Measurements from ENCODE around the gene EBF4. TPM values are rescaled to one million over a fixed set of nuclear protein-coding genes. Genes with fewer than 3 reads are reported as not detected.
"Not testable (repeated sequence)": the region's sequence is repeated elsewhere in the genome, so short reads cannot be mapped to it uniquely, and the experiment has no call there.

Gene EBF4
- total RNA-seq, 2 donors from 2014 or later, result 14.8 to 31.4 TPM

- DNase-seq (ENCODE audit: low spot score), result peak; percentile 47
- H3K4me3 Mint-ChIP-seq, result no peak overlapping the region
- no peaks in the 10 kb centered on the region for H3K9me3 Mint-ChIP-seq
Observed at GRCh38 chr20:2690213-2690612, 2.4 kb upstream of the EBF4 start.

DNA sequence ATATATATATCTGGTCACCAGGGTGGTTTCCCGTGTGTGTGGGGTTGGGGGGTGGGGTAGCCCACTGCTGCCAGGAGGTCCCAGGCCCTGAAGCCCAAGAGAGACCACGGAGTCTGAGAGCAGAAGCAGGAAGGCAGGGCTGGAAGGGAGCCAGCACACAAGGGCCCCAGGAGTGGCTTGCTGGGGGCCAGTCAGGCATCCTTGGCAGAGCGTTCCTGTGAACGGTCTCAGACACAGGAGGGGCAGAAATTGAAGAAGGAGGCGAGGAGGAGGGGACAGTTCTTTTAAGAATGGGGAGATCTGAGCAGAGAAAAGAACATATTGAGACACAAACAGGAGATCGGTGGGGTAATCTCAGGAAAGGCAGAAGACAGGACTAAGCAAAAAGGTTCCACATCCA, 1.9 kb upstream of the EBF4 start:
- DNase-seq (ENCODE audit: low spot score) (peak; percentile 28), ATAC-seq (no peak)
- no peaks in the 10 kb centered on the region for H3K36me3 Mint-ChIP-seq
- peak overlapping the region; percentile 51 to 76 for H3K27ac Mint-ChIP-seq
- H3K4me3 Mint-ChIP-seq, result peak overlapping the region; percentile 93
- peaks cover 15 to 16% of the 10 kb centered on the region in 2 donors for H3K27me3 Mint-ChIP-seq
- peaks cover 39% of the 10 kb centered on the region in 2 donors for H3K4me1 Mint-ChIP-seq (ENCODE audit: low read depth in 2 of 2)
- no peaks in the 10 kb centered on the region for H3K9me3 Mint-ChIP-seq

More at GRCh38 chr20:2690213-2690612, 2.4 kb upstream of the EBF4 start:
- H3K36me3 Mint-ChIP-seq, result no peaks in the 10 kb centered on the region
- no peak for ATAC-seq
- H3K4me1 Mint-ChIP-seq (ENCODE audit: low read depth in 2 of 2), result peaks cover 38 to 39% of the 10 kb centered on the region in 2 donors
- peak overlapping the region in 1 of 2 donors; percentile 62 for H3K27ac Mint-ChIP-seq
- H3K27me3 Mint-ChIP-seq, result peaks cover 11 to 12% of the 10 kb centered on the region in 2 donors

DNA sequence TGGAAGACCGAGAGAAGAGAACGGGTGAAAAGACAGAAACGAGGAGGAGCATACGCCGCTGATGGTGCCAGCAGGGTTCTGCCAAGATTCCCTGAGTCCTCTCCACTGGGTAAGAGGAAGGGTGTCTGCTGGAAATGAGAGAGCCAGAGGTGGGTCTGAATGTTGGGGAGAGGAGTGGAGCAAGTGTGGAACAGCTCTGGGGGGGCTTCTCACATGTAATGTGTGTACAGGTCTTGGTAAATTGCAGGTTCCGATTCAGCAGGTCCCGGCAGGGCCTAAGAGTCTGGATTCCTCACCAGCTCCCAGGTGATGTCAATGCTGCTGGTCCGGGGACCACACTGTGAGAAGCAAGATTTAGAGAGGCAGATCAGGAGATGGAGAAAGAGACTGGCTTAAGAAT, 1.5 kb upstream of the EBF4 start:
- H3K4me3 Mint-ChIP-seq, result peak overlapping the region; percentile 93
- peak overlapping the region; percentile 51 to 76 for H3K27ac Mint-ChIP-seq
- H3K9me3 Mint-ChIP-seq, result no peaks in the 10 kb centered on the region
- ATAC-seq, result no peak
- H3K4me1 Mint-ChIP-seq (ENCODE audit: low read depth in 2 of 2), result peaks cover 39 to 42% of the 10 kb centered on the region in 2 donors
- H3K27me3 Mint-ChIP-seq, result peaks cover 18 to 20% of the 10 kb centered on the region in 2 donors
- H3K36me3 Mint-ChIP-seq, result no peaks in the 10 kb centered on the region
- DNase-seq (ENCODE audit: low spot score), result no peak

- Mint-ChIP-seq H3K27ac (peak overlapping the region; percentile 51 to 76), H3K9me3 (no peaks in the 10 kb centered on the region), H3K4me1 (ENCODE audit: low read depth in 2 of 2) (peaks cover 39 to 42% of the 10 kb centered on the region in 2 donors), H3K4me3 (peak overlapping the region; percentile 93), H3K36me3 (no peaks in the 10 kb centered on the region), H3K27me3 (peaks cover 18 to 22% of the 10 kb centered on the region in 2 donors)
- ATAC-seq (no peak), DNase-seq (ENCODE audit: low spot score) (peak; percentile 44)
Observed at GRCh38 chr20:2691663-2692035, 931 bp upstream of the EBF4 start.

GRCh38 chr20:2692886-2693285, 306 bp downstream of the EBF4 start:
- no peak overlapping the region for H3K4me3 Mint-ChIP-seq
- no peaks in the 10 kb centered on the region for H3K36me3 Mint-ChIP-seq
- ATAC-seq (peak in 1 of 2 donors; percentile 5), DNase-seq (ENCODE audit: low spot score) (no peak)
- peaks cover 32 to 37% of the 10 kb centered on the region in 2 donors for H3K4me1 Mint-ChIP-seq (ENCODE audit: low read depth in 2 of 2)
- no peaks in the 10 kb centered on the region for H3K9me3 Mint-ChIP-seq
- peaks cover 18 to 22% of the 10 kb centered on the region in 2 donors for H3K27me3 Mint-ChIP-seq
- no peak overlapping the region for H3K27ac Mint-ChIP-seq

- H3K4me3 Mint-ChIP-seq, result peak overlapping the region; percentile 27
- no peaks in the 10 kb centered on the region for H3K9me3 Mint-ChIP-seq
- peaks cover 27 to 32% of the 10 kb centered on the region in 2 donors for H3K4me1 Mint-ChIP-seq (ENCODE audit: low read depth in 2 of 2)
- H3K36me3 Mint-ChIP-seq, result no peaks in the 10 kb centered on the region
- ATAC-seq, result peak; percentile 73 to 84
- DNase-seq (ENCODE audit: low spot score), result peak; percentile 79
- H3K27me3 Mint-ChIP-seq, result peaks cover 18 to 22% of the 10 kb centered on the region in 2 donors
- H3K27ac Mint-ChIP-seq, result no peak overlapping the region
Observed at GRCh38 chr20:2693286-2694007, 867 bp downstream of the EBF4 start.

GRCh38 chr20:2694008-2694471, 1.5 kb downstream of the EBF4 start:
- peaks cover 24 to 28% of the 10 kb centered on the region in 2 donors for H3K4me1 Mint-ChIP-seq (ENCODE audit: low read depth in 2 of 2)
- no peak overlapping the region for H3K27ac Mint-ChIP-seq
- no peaks in the 10 kb centered on the region for H3K9me3 Mint-ChIP-seq
- peaks cover 18 to 22% of the 10 kb centered on the region in 2 donors for H3K27me3 Mint-ChIP-seq
- peak overlapping the region; percentile 27 for H3K4me3 Mint-ChIP-seq
- DNase-seq (ENCODE audit: low spot score), result no peak
- no peaks in the 10 kb centered on the region for H3K36me3 Mint-ChIP-seq
- no peak for ATAC-seq

DNA sequence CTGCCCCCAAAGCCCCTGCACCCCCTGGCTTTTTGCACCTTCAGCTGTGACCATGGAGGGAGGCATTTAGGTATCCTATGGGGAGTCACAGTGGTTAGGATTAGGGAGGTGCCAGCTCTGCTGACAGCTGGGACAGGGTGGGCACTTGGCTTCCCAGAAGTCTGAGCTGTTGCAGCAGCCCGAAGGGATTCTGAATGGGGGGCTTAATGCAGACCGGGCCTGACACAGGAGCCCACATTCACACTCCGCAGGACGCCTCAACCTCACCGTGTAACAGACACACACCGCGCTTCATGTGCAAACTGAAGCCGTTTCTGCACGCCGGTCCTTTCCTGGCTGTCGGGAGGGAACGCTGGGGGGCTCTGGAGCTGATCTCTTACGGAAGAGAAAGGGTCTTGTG, 1.9 kb downstream of the EBF4 start:
- ATAC-seq, result no peak
- H3K27me3 Mint-ChIP-seq, result peaks cover 18 to 22% of the 10 kb centered on the region in 2 donors
- no peaks in the 10 kb centered on the region for H3K9me3 Mint-ChIP-seq
- H3K36me3 Mint-ChIP-seq, result no peaks in the 10 kb centered on the region
- H3K4me3 Mint-ChIP-seq, result peak overlapping the region; percentile 72
- no peak overlapping the region for H3K27ac Mint-ChIP-seq
- peaks cover 20 to 25% of the 10 kb centered on the region in 2 donors for H3K4me1 Mint-ChIP-seq (ENCODE audit: low read depth in 2 of 2)
- DNase-seq (ENCODE audit: low spot score), result peak; percentile 37

GRCh38 chr20:2695206-2695983, 2.8 kb downstream of the EBF4 start:
- Mint-ChIP-seq H3K27me3 (peaks cover 21 to 22% of the 10 kb centered on the region in 2 donors), H3K27ac (no peak overlapping the region), H3K36me3 (no peaks in the 10 kb centered on the region), H3K9me3 (no peaks in the 10 kb centered on the region), H3K4me1 (ENCODE audit: low read depth in 2 of 2) (peaks cover 18 to 27% of the 10 kb centered on the region in 2 donors), H3K4me3 (peak overlapping the region; percentile 72)
- DNase-seq (ENCODE audit: low spot score) (peak; percentile 44), ATAC-seq (no peak)

DNA sequence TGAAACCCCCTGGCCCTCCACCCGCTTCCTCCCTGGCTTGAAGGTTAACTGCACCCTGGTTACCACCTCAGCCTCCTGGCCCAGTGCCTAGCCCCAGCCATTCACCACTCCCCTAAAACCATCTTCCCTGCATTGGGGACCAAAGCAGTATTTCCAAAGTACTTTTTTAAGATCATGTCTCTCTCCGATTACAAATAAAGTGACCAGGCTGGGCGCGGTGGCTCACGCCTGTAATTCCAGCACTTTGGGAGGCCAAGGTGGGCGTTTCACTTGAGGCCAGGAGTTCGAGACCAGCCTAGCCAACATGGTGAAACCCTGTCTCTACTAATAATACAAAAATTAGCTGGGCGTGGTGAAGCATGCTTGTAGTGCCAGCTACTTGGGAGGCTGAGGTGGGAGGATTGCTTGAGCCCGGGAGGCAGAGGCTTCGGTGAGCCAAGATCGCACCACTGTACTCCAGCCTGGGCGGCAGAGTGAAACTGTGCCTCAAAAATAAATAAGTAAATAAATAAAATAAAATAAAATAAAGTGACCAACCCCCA, 3.5 kb downstream of the EBF4 start:
- H3K27ac Mint-ChIP-seq; DNase-seq (ENCODE audit: low spot score); ATAC-seq; H3K9me3 Mint-ChIP-seq; H3K36me3 Mint-ChIP-seq: not testable (repeated sequence)
- Mint-ChIP-seq H3K4me1 (ENCODE audit: low read depth in 2 of 2) (peaks cover 12 to 23% of the 10 kb centered on the region in 2 donors), H3K27me3 (peaks cover 18 to 21% of the 10 kb centered on the region in 2 donors), H3K4me3 (peak overlapping the region; percentile 30)

DNA sequence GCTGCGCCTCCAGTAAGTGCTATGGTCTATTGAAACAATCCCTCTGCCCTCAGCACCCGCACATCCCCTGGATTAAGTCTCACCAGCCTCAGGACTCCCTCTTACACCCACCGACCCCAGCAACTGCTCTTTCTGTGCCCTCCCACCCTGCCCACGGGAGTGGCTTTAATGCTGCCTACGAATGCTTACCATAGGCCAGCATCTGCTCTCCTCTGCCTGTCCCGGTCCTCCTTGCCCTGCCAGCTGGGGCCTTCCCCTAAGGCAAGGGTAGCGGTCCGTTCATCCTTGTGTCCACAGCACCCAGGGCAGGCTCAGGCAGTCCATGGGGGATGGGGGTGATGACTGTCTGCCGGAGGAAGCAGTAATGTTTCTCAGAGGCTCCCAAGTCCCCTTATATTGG, 4.1 kb downstream of the EBF4 start:
- peaks cover 6 to 18% of the 10 kb centered on the region in 2 donors for H3K4me1 Mint-ChIP-seq (ENCODE audit: low read depth in 2 of 2)
- H3K9me3 Mint-ChIP-seq, result no peaks in the 10 kb centered on the region
- H3K27me3 Mint-ChIP-seq, result peaks cover 17% of the 10 kb centered on the region in 2 donors
- no peak overlapping the region for H3K27ac Mint-ChIP-seq
- peak; percentile 20 for DNase-seq (ENCODE audit: low spot score)
- no peaks in the 10 kb centered on the region for H3K36me3 Mint-ChIP-seq
- no peak for ATAC-seq
- H3K4me3 Mint-ChIP-seq, result no peak overlapping the region

GRCh38 chr20:2697768-2698167, 5.2 kb downstream of the EBF4 start:
- no peaks in the 10 kb centered on the region for H3K9me3 Mint-ChIP-seq
- DNase-seq (ENCODE audit: low spot score) (no peak), ATAC-seq (no peak)
- H3K36me3 Mint-ChIP-seq, result no peaks in the 10 kb centered on the region
- H3K4me1 Mint-ChIP-seq (ENCODE audit: low read depth in 2 of 2), result peaks cover 0 to 13% of the 10 kb centered on the region in 2 donors
- no peak overlapping the region for H3K4me3 Mint-ChIP-seq
- peaks cover 12 to 17% of the 10 kb centered on the region in 2 donors for H3K27me3 Mint-ChIP-seq
- H3K27ac Mint-ChIP-seq, result no peak overlapping the region

- no peak overlapping the region for H3K4me3 Mint-ChIP-seq
- DNase-seq (ENCODE audit: low spot score), result no peak
- H3K9me3 Mint-ChIP-seq, result no peaks in the 10 kb centered on the region
- H3K4me1 Mint-ChIP-seq (ENCODE audit: low read depth in 2 of 2), result peaks cover 0 to 13% of the 10 kb centered on the region in 2 donors
- peaks cover 12 to 17% of the 10 kb centered on the region in 2 donors for H3K27me3 Mint-ChIP-seq
- no peak for ATAC-seq
- no peak overlapping the region for H3K27ac Mint-ChIP-seq
- H3K36me3 Mint-ChIP-seq, result no peaks in the 10 kb centered on the region
Observed at GRCh38 chr20:2698186-2698817, 5.7 kb downstream of the EBF4 start.

Measured in natural killer cell treated with Interleukin-12 subunit alpha and Interleukin-12 subunit beta and Interleukin-15 and Interleukin-18, amount 100 ng/mL, for 72 hours (primary cell).